Activated T-cell treated with anti-CD3 and anti-CD28 coated beads, Interleukin-2, amount 50 U/mL, for 4 hours (primary cell): ENCODE results near the gene PDZD2. TPM values are rescaled to one million over a fixed set of nuclear protein-coding genes. Genes with fewer than 3 reads are reported as not detected.
A peak's percentile ranks its signal among the peaks of the same experiment; 100 is the strongest.

Experiments used
- ATAC-seq, 2 donors: fragments of 200-7000 bp; cut with Tn5 transposase; one replicate each; pipeline ENCODE4 v1.10.0; 2021
- DNase-seq: peaks from one replicate; pipeline ENCODE4 v3.0.0-alpha.2; 2020
- H3K27me3 Mint-ChIP-seq: one replicate; pipeline ENCODE4 v1.8.0; 2021; ENCODE audit warnings: low read depth, mixed read lengths
- H3K36me3 Mint-ChIP-seq: one replicate; pipeline ENCODE4 v1.8.0; 2022; ENCODE audit warnings: mixed read lengths; ENCODE audit not compliant: insufficient read depth
- H3K4me1 Mint-ChIP-seq: one replicate; pipeline ENCODE4 v1.8.0; 2021; ENCODE audit warnings: low read depth, mixed read lengths
- H3K4me3 Mint-ChIP-seq: one replicate; pipeline ENCODE4 v1.8.0; 2021; ENCODE audit warnings: mild to moderate bottlenecking, moderate library complexity, mixed read lengths
- H3K9me3 Mint-ChIP-seq: one replicate; pipeline ENCODE4 v1.8.0; 2021; ENCODE audit warnings: mixed read lengths
- total RNA-seq, 3 donors: library from RNA; stranded (reverse); gene quantifications; one replicate each; pipeline ENCODE4 v1.2.1, GENCODE V29; 2021

The PDZD2 gene
- total RNA-seq, 3 donors from 2014 or later, result 0.03 to 0.24 (median 0.05) TPM

- no peaks in the 10 kb centered on the region for H3K27me3 Mint-ChIP-seq
- no peaks in the 10 kb centered on the region for H3K36me3 Mint-ChIP-seq
- DNase-seq, result no peak
- H3K4me3 Mint-ChIP-seq, result no peak overlapping the region
- ATAC-seq, result no peak
- no peaks in the 10 kb centered on the region for H3K9me3 Mint-ChIP-seq
- H3K4me1 Mint-ChIP-seq, result no peaks in the 10 kb centered on the region
These were observed 205.9 kb downstream of the PDZD2 start for GRCh38 chr5:31844622-31845345.

- no peaks in the 10 kb centered on the region for H3K36me3 Mint-ChIP-seq
- no peaks in the 10 kb centered on the region for H3K4me1 Mint-ChIP-seq
- H3K9me3 Mint-ChIP-seq, result no peaks in the 10 kb centered on the region
- H3K4me3 Mint-ChIP-seq, result no peak overlapping the region
- DNase-seq (no peak), ATAC-seq (no peak)
- H3K27me3 Mint-ChIP-seq, result no peaks in the 10 kb centered on the region
These were observed 206.4 kb downstream of the PDZD2 start for GRCh38 chr5:31845361-31845760.

GRCh38 chr5:31846934-31847333, 208.0 kb downstream of the PDZD2 start:
- no peak for DNase-seq
- Mint-ChIP-seq H3K27me3 (no peaks in the 10 kb centered on the region), H3K4me1 (no peaks in the 10 kb centered on the region), H3K9me3 (no peaks in the 10 kb centered on the region), H3K4me3 (no peak overlapping the region), H3K36me3 (no peaks in the 10 kb centered on the region)
- ATAC-seq, result no peak

DNA sequence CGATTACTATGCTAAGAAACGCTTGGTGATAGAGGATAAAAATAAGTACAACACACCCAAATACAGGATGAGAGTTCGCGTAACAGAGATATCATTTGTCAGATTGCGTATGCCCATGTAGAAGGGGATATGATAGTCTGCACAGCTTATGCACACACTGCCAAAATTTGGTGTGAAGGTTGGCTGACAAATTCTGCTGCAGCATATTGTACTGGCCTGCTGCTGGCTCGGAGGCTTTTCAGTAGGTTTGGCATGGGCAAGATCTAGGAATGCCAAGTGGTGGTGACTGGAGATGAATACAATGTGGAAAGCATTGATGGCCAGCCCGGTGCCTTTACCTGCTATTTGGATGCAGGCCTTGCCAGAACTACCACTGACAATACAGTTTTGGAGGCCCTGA, 208.4 kb downstream of the PDZD2 start:
- H3K27me3 Mint-ChIP-seq, result no peaks in the 10 kb centered on the region
- H3K9me3 Mint-ChIP-seq, result no peaks in the 10 kb centered on the region
- ATAC-seq (no peak), DNase-seq (no peak)
- no peaks in the 10 kb centered on the region for H3K4me1 Mint-ChIP-seq
- no peaks in the 10 kb centered on the region for H3K36me3 Mint-ChIP-seq
- no peak overlapping the region for H3K4me3 Mint-ChIP-seq

- DNase-seq (no peak), ATAC-seq (no peak)
- peaks cover 11% of the 10 kb centered on the region for H3K4me1 Mint-ChIP-seq
- no peak overlapping the region for H3K4me3 Mint-ChIP-seq
- peaks cover 28% of the 10 kb centered on the region for H3K27me3 Mint-ChIP-seq
- no peaks in the 10 kb centered on the region for H3K9me3 Mint-ChIP-seq
- no peaks in the 10 kb centered on the region for H3K36me3 Mint-ChIP-seq
These were observed 212.2 kb downstream of the PDZD2 start for GRCh38 chr5:31850981-31851689.

DNA sequence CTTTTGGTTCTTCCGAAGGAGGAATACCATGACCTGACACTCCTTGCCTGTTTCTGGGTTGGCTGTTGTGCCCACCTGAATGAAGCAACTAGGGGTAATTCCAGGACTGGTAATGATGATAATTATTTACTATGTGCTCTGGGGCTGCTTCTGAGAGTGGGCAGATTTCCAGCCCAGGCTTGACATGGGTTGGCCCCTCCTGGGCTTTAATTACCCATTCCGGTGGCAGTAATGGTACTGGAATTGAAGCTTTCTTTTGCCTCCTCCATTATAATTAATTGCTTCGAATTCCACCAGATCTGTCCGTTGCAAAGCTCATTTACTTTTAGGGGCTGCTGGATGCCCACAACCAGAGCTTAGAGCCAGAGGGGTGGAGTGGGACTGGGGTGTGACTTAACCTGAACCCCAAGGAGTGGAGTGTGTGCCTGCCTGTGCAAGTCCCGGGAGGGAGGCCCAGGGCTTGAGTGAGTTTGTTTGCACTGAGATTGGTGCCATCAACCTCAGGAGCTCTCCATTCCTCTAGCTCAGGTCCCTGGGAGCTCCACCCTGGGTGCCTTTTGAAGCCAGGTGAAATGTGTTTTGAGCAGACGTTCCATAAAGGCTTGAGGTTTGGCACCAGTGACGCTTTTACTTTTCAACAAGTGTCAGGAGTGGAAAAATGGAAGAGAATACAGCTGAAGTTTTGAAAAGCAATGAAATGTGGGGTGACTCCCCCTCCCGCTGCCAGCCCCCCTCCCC, 214.6 kb downstream of the PDZD2 start:
- no peaks in the 10 kb centered on the region for H3K36me3 Mint-ChIP-seq
- ATAC-seq, result no peak
- H3K4me3 Mint-ChIP-seq, result peak overlapping the region; percentile 33

GRCh38 chr5:31854181-31855133, 215.5 kb downstream of the PDZD2 start:
- H3K9me3 Mint-ChIP-seq, result peaks cover 6% of the 10 kb centered on the region
- peaks cover 11% of the 10 kb centered on the region for H3K4me1 Mint-ChIP-seq
- no peaks in the 10 kb centered on the region for H3K36me3 Mint-ChIP-seq
- ATAC-seq (peak; percentile 46 to 48), DNase-seq (no peak)
- H3K27me3 Mint-ChIP-seq, result peaks cover 40% of the 10 kb centered on the region
- H3K4me3 Mint-ChIP-seq, result peak overlapping the region; percentile 76

More for the DNA sequence above, 214.6 kb downstream of the PDZD2 start:
- peaks cover 40% of the 10 kb centered on the region for H3K27me3 Mint-ChIP-seq
- H3K4me1 Mint-ChIP-seq, result peaks cover 11% of the 10 kb centered on the region
- no peaks in the 10 kb centered on the region for H3K9me3 Mint-ChIP-seq
- no peak for DNase-seq

DNA sequence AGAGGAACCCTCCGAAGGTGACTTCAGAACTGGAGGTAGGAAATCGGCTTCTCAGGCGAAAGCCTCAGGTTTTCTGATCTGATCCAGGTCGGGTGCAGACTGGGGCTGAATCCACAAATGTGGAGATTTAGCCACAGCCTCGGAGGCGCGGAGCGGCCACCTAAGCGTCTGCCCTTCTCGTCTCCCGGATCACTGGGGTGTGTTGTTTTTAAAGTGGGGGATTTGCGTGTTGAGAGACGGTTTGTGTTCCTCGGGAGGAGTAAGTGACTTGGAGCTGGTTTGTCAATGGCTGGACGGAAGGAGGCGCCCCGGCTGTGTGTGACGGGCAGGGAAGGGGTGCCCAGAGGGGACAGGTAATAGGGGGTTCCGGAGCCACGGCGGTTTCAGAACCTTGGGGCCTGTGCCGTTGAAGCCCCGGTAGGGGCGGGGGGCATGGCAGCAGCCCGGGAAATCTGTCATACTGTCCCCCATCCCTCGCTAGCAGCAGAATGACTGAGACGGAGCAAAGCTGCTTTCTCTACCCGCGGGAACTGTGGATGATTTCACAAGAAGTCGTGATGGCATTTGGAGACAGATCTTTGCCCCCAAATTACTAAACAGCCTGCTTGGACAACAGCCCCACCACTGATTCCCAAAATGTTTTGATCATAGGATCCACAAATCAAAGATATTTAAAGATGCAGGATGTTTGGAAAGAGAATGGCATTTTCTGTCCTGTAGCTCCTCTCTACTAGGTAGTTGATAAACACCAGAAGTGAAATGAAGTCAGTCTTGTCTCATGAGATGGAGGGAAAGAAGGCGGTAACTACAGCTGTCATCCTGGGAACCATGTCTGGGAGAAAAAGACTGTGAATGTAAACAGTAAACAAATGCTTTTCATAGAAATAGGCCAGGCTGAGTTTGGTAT, 216.5 kb downstream of the PDZD2 start:
- Mint-ChIP-seq H3K27me3 (peaks cover 40% of the 10 kb centered on the region), H3K9me3 (peaks cover 13% of the 10 kb centered on the region), H3K4me1 (peaks cover 12% of the 10 kb centered on the region), H3K36me3 (no peaks in the 10 kb centered on the region), H3K4me3 (peak overlapping the region; percentile 76)
- peak; percentile 53 to 62 for ATAC-seq
- peak; percentile 16 for DNase-seq

DNA sequence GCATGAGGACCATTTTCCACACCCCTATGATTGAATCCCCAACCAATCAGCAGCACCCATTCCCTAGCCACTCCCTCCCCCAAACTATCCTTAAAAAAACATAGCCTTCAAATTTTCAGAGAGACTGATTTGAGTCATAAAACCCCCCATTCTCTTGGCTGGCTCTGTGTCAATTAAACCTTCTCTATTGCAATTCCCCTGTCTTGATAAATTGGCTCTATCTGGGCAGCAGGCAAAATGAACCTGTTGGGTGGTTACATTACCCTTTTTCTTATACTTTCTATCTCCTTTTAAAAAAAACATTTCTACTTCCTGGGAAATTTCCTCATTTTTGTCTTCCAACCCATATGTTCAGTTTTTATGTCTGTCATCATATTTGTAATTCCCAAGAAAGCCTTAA, 220.2 kb downstream of the PDZD2 start:
- Mint-ChIP-seq H3K4me3 (no peak overlapping the region), H3K36me3 (no peaks in the 10 kb centered on the region), H3K4me1 (peaks cover 21% of the 10 kb centered on the region), H3K9me3 (peaks cover 17% of the 10 kb centered on the region), H3K27me3 (peaks cover 27% of the 10 kb centered on the region)
- ATAC-seq (no peak), DNase-seq (no peak)

DNA sequence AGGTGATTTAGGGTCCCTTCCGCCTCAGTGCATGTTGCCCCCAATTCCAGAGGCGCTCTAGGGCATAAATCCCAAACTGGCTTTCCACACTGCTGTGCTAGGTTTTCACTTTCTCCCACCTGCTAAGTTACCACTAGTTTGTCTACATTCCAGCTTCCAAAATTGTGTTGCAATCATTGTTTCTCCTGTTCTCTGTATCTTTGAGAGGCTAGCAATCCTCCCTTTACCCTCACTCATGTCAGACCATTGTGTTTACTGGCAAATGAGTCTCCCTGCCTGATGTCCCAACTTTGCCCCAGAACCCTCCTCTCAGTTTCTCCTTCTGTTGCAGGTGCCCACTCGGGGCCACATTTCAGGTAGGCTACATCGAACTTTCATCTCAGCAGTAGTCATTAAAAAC, 221.3 kb downstream of the PDZD2 start:
- ATAC-seq, result no peak
- Mint-ChIP-seq H3K27me3 (peaks cover 20% of the 10 kb centered on the region), H3K36me3 (no peaks in the 10 kb centered on the region), H3K4me3 (no peak overlapping the region), H3K4me1 (peaks cover 12% of the 10 kb centered on the region), H3K9me3 (peaks cover 17% of the 10 kb centered on the region)
- DNase-seq, result no peak

- Mint-ChIP-seq H3K4me3 (no peak overlapping the region), H3K27me3 (peaks cover 14% of the 10 kb centered on the region), H3K9me3 (peaks cover 17% of the 10 kb centered on the region), H3K4me1 (peaks cover 13% of the 10 kb centered on the region), H3K36me3 (no peaks in the 10 kb centered on the region)
- DNase-seq, result peak; percentile 6
- peak in 1 of 2 donors; percentile 50 for ATAC-seq
These were observed 221.9 kb downstream of the PDZD2 start for GRCh38 chr5:31860726-31861433.

GRCh38 chr5:31861601-31862000, 222.7 kb downstream of the PDZD2 start:
- Mint-ChIP-seq H3K4me1 (peaks cover 21% of the 10 kb centered on the region), H3K27me3 (peaks cover 16% of the 10 kb centered on the region), H3K9me3 (peaks cover 17% of the 10 kb centered on the region), H3K36me3 (no peaks in the 10 kb centered on the region), H3K4me3 (no peak overlapping the region)
- DNase-seq, result no peak
- ATAC-seq, result no peak
